ENCODE measurements around the gene FARSA. TPM values are rescaled to one million over a fixed set of nuclear protein-coding genes. Genes with fewer than 3 reads are reported as not detected.

Gene FARSA
- total RNA-seq, 1 donor from 2014 or later: 44.4 TPM

DNA sequence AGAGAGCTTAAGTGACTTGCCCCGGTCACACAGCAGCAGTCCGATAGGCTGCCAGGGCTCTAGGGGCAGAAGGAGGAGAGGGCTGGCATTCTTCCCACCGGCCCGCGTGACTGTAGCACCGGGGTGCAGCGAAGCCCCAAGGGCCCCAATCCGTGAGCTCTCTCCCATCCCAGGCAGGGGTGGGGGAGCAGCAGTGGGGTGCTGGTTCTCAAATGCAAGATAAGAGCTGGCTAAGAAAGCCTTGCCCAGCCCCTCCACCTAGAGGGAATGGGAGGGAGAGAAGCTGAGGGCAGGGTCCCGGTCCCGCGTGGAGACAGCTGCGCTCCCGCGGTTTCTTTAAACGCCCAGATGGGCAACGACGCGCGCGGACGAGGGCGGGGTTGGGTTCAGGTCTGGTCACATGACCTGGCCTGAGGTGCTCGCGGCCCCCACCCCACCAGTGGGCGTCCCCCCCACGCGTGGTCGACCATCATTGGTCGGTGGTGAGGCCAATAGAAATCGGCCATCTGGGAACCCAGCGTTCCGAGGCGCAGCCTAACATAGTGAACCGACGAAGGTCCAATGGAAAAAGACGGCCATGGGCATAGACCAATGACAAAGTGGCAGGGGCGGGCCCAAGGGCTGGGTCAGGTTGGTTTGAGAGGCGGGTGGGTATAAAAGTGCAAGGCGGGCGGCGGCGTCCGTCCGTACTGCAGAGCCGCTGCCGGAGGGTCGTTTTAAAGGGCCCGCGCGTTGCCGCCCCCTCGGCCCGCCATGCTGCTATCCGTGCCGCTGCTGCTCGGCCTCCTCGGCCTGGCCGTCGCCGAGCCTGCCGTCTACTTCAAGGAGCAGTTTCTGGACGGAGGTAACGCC lies 4.6 kb upstream of the FARSA start, which contains the start of gene CALR:
TSS of gene CALR (plus strand) at position 683 of the 852 bp plus-strand sequence. CDS start at position 754, 71 bp downstream.
- peak; percentile 100 for DNase-seq
- intact Hi-C loops (cut with DNase I): no loop called here
- peak within 1 kb of the TSS; percentile 97 for H3K27ac ChIP-seq
- H3K9me3 ChIP-seq: no peaks in the 10 kb centered on the region
- ATAC-seq: peak; percentile 96
- no peaks in the 10 kb centered on the region for H3K27me3 ChIP-seq (ENCODE audit: low read depth)
- TF ChIP-seq, protein P1, sequence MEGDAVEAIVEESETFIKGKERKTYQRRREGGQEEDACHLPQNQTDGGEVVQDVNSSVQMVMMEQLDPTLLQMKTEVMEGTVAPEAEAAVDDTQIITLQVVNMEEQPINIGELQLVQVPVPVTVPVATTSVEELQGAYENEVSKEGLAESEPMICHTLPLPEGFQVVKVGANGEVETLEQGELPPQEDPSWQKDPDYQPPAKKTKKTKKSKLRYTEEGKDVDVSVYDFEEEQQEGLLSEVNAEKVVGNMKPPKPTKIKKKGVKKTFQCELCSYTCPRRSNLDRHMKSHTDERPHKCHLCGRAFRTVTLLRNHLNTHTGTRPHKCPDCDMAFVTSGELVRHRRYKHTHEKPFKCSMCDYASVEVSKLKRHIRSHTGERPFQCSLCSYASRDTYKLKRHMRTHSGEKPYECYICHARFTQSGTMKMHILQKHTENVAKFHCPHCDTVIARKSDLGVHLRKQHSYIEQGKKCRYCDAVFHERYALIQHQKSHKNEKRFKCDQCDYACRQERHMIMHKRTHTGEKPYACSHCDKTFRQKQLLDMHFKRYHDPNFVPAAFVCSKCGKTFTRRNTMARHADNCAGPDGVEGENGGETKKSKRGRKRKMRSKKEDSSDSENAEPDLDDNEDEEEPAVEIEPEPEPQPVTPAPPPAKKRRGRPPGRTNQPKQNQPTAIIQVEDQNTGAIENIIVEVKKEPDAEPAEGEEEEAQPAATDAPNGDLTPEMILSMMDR (IDR thresholded peaks at IDR 0.05): no peak
- peaks cover 39% of the 10 kb centered on the region for H3K36me3 ChIP-seq
- H3K4me1 ChIP-seq: peaks cover 47% of the 10 kb centered on the region
- H3K4me3 ChIP-seq: peak within 1 kb of the TSS; percentile 100

GRCh38 chr19:12937093-12937926 lies 3.8 kb upstream of the FARSA start:
- Histone ChIP-seq H3K4me3 (peak overlapping the region; percentile 100), H3K36me3 (peaks cover 31% of the 10 kb centered on the region), H3K27ac (peak overlapping the region; percentile 74), H3K9me3 (no peaks in the 10 kb centered on the region), H3K27me3 (ENCODE audit: low read depth) (no peaks in the 10 kb centered on the region), H3K4me1 (peaks cover 49% of the 10 kb centered on the region)
- TF ChIP-seq, protein P1 (IDR thresholded peaks at IDR 0.05): no peak
- intact Hi-C loops (cut with DNase I): no loop called here
- DNase-seq (no peak), ATAC-seq (no peak)

GRCh38 chr19:12936582-12936981 lies 3.1 kb upstream of the FARSA start:
- TF ChIP-seq, protein P1 (IDR thresholded peaks at IDR 0.05): no peak
- peaks cover 50% of the 10 kb centered on the region for H3K4me1 ChIP-seq
- intact Hi-C loops (cut with DNase I): no loop called here
- H3K36me3 ChIP-seq: peaks cover 23% of the 10 kb centered on the region
- no peak overlapping the region for H3K27ac ChIP-seq
- no peak overlapping the region for H3K4me3 ChIP-seq
- no peaks in the 10 kb centered on the region for H3K27me3 ChIP-seq (ENCODE audit: low read depth)
- H3K9me3 ChIP-seq: no peaks in the 10 kb centered on the region
- ATAC-seq (no peak), DNase-seq (no peak)

- Histone ChIP-seq H3K9me3 (no peaks in the 10 kb centered on the region), H3K4me3 (no peak overlapping the region), H3K27ac (no peak overlapping the region), H3K4me1 (peaks cover 36% of the 10 kb centered on the region), H3K36me3 (peaks cover 19% of the 10 kb centered on the region), H3K27me3 (ENCODE audit: low read depth) (no peaks in the 10 kb centered on the region)
- intact Hi-C loops (cut with DNase I): no loop called here
- ATAC-seq (no peak), DNase-seq (no peak)
- TF ChIP-seq, protein P1 (IDR thresholded peaks at IDR 0.05): no peak
Observed at GRCh38 chr19:12935071-12935470, 1.6 kb upstream of the FARSA start.

GRCh38 chr19:12932392-12933286 lies 872 bp downstream of the FARSA start:
- H3K27me3 ChIP-seq (ENCODE audit: low read depth): no peaks in the 10 kb centered on the region
- DNase-seq (no peak), ATAC-seq (no peak)
- TF ChIP-seq, protein P1 (IDR thresholded peaks at IDR 0.05): no peak
- peaks cover 35% of the 10 kb centered on the region for H3K36me3 ChIP-seq
- H3K4me1 ChIP-seq: peaks cover 23% of the 10 kb centered on the region
- intact Hi-C loops (cut with DNase I): no loop called here
- H3K9me3 ChIP-seq: no peaks in the 10 kb centered on the region
- H3K27ac ChIP-seq: peak overlapping the region; percentile 83
- peak overlapping the region; percentile 94 for H3K4me3 ChIP-seq
